IPS-11a (cell line): ENCODE measurements around the gene INTS6L.

Source experiments
- H3K4me3 ChIP-seq: one replicate; pipeline ENCODE4 v1.5.1; 2013; ENCODE audit warnings: low read depth, low read length, control low read depth

The INTS6L gene

DNA sequence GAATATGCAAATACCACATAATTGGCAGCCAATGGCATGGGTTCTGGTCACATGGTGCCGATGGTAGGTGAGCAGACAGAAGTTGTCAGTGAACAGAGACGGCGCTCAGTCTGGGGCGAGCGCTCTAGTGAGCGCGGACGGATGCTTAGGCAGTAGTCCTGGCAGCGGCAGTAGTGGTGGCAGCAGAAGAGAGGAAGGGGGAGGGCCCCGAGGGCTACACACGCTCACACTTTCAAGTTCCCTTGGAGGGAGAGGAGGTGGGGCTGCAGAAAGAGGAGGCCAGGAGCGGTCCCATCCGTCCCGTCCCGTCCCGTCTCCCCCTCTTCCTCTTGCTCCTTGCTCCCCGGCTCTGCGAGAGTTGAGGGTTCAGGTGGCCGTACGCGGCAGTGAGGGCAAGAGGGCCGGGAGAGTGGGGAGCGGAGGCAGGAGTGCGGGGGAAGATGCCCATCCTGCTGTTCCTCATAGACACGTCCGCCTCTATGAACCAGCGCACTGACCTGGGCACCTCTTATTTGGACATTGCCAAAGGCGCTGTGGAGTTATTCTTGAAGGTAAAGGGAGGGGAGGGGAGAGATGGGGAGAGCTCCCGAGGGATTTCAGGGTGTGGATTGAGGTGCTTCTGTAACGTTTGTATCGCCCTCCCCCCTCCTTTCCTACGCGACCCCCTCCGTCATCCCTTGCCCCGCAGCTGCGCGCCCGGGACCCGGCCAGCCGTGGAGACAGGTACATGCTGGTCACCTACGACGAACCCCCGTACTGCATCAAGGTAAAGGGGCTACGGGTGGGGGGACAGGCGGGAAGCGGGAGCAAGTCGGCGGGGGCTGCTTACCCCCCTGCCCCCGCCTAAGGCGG, at the start of gene INTS6L:
Gene INTS6L (plus strand): TSS at position 108 of the 852 bp plus-strand sequence. CDS start 333 bp downstream, at position 441.
- H3K4me3 ChIP-seq, result peak within 1 kb of the TSS; percentile 56

GRCh38 chrX:135476378-135476777, 44.1 kb upstream of the INTS6L start:
- H3K4me3 ChIP-seq, result no peak overlapping the region

DNA sequence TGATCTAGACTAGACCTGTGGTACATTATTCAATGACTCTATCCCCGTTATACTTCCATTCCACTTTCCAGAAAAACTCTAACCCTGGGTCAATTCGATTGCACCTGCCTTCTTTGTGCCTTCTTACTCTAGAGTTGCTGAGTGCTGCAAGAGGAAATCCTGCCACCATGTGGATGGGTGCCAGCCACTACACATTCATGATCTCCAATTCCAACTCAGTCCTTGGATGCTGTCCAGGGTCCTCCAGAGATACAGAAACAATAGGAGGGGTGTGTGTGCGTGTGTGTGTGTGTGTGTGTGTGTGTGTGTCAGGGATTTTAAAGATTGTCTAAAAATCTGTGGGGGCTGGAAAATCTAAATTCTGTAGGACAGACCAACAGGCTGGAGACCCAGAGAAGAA, 42.9 kb upstream of the INTS6L start:
- no peak overlapping the region for H3K4me3 ChIP-seq

DNA sequence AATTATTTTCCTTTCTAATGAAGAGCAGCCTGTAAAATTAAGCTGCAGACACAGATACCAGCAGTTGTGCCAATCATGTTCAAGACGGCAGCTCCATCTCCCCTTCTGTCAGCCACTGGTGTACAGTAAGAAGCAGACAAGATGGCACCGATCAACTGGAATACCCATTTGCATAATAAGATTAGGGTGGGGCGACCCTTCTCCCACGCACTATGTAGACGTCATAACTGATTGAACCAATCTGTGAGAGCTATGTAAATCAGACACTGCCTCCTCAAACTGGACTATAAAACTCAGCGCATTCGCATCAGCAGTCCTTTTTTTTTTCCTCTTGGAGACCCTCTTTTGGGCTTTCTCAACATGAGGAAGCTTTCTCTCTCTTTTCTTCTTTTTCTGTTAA, 40.4 kb upstream of the INTS6L start:
- no peak overlapping the region for H3K4me3 ChIP-seq

GRCh38 chrX:135481696-135482179, 38.7 kb upstream of the INTS6L start:
- no peak overlapping the region for H3K4me3 ChIP-seq

GRCh38 chrX:135484641-135485289, 35.7 kb upstream of the INTS6L start:
- no peak overlapping the region for H3K4me3 ChIP-seq

DNA sequence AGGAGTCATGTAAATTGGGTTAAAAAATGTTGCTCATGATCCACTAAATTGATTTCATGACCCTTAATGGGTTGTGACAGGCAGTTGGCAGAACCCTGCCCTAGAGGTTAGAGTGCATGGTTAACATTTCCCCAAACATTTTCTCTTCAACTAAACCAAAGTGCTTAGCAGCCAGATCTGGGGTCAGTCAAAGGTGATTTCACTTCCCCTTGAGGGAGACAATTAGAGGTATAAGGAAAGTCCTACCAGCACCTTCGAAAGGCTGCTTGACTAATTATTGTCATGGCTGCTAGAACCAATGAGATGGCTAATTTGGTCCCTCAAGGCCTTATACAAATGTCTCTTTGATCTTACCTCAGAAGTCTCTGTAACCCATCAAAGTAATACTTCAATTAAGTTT, 30.9 kb upstream of the INTS6L start:
- no peak overlapping the region for H3K4me3 ChIP-seq

- H3K4me3 ChIP-seq, result no peak overlapping the region
Observed at GRCh38 chrX:135490979-135491514, 29.4 kb upstream of the INTS6L start.

DNA sequence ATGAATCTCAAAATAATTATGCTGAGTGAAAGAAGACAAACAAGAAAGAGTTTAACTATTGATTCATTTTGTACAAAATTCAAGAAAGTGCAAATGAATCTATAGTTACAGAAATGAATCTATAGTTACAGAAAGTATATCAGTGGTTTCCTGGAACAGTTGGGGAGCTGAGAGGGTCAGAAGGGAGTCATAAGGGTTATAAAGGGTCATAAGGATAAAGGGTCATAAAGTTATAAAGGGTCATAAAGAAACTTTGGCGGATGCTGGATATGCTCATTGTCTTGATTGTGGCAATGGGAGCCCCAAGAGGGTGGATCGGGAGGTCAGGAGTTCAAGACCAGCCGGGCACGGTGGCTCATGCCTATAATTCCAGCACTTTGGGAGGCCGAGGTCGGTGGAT, 26.0 kb upstream of the INTS6L start:
- H3K4me3 ChIP-seq, result no peak overlapping the region

DNA sequence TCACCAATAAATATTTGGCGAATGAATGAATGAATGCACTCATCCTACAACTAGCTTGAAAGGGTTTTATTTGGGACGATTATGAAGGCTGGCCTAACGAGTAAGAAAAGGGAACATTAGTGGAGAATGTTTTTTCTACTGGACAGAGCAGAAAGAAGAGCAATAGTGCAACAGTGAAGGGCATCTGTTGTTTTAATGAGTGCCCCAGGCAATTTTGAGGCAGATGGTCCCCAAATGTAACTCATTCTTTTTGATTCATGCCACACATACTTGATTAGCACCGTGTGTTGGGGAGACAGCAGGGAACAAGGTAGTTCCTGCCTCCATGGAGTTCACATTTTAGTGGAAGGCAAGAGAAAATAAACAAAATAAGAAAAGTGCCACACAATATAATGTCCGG, 22.7 kb upstream of the INTS6L start:
- no peak overlapping the region for H3K4me3 ChIP-seq

DNA sequence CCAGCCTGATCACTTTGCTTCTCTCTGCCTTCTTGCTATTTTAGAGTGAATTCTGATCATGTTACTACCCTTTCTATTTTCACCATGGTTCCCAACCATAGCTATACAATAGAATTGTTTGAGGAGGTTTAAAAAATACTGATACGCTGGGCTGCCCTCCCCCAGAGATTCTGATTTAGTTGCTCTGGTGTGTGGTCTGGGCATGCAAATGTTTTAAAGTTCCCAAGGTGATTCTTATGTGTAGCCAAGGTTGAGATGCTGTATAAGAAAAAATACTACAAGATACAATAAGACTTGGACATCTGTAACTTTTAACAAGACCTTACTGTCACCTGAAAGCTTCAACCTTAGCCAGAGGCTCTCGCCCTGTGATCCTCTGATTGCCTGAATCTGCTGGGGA, 22.2 kb upstream of the INTS6L start:
- no peak overlapping the region for H3K4me3 ChIP-seq

DNA sequence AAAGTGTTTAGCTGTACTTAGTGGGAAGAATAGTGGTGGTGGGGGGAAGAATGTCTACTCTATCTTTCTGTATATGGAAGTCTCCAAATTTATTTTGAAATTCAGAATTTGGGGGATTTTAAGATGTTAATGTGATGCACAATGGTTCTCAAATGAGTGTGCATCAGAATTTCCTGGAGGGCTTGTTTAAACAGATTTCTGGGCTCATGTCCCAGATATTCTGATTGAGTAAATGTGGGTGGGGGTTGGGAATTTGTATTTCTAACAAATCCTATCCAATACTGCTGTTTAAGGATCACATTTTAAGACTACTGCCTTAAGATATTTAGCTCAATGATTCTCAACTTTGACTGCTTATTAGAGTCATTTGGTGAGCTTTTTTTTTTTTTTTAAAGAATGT, 15.1 kb upstream of the INTS6L start:
- no peak overlapping the region for H3K4me3 ChIP-seq

DNA sequence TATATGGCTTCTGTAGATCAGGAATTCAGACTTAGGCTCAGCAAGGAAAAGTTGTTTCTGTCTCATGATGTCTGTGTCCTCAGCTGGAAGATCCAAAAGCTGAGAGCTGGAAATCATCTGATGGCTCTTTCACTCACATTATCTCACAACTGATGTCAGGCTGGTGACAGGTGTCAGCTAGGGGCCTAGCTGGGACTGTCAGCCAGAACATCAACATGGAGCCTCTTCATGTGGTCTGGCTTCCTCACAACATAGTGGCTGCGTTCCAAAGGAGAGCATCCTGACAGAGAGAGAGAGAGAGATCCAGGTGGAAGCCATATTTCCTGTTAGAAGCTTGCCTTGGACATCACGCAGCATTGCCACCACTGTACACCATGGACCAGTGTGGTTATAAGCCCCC, 10.6 kb upstream of the INTS6L start:
- no peak overlapping the region for H3K4me3 ChIP-seq

GRCh38 chrX:135512508-135513129, 7.8 kb upstream of the INTS6L start:
- no peak overlapping the region for H3K4me3 ChIP-seq

GRCh38 chrX:135513130-135513515, 7.3 kb upstream of the INTS6L start:
- H3K4me3 ChIP-seq, result no peak overlapping the region

GRCh38 chrX:135516376-135516775, 4.1 kb upstream of the INTS6L start:
- H3K4me3 ChIP-seq, result no peak overlapping the region

- H3K4me3 ChIP-seq, result no peak overlapping the region
Observed at GRCh38 chrX:135518161-135518560, 2.3 kb upstream of the INTS6L start.

DNA sequence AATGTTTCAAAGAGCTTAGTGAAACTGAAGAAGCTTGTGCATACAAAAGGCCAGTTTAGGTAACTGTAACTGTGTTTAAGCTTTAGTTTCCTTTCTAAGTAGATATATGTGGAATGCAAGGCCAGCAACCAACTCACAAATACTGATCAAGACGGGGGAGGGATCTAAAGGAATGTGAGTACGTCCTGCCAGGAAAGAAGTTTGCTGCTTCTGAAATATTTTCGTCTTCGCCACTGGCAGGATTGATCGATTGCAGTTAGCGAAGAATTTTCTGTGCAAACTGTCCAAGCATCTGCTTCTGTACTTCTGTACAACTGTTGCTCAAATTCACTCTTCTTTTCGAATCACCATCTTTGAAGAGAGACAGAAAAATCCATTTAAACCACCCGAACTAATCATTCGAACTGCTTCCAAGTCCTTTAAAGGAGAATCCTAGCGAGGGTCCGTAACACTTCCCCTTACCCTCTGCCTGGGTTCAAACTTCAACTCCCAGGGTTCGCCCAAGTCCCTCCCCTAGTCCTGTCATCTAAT, 373 bp upstream of the INTS6L start:
- peak overlapping the region; percentile 56 for H3K4me3 ChIP-seq

GRCh38 chrX:135521405-135522131, 1.1 kb downstream of the INTS6L start:
- peak overlapping the region; percentile 66 for H3K4me3 ChIP-seq

DNA sequence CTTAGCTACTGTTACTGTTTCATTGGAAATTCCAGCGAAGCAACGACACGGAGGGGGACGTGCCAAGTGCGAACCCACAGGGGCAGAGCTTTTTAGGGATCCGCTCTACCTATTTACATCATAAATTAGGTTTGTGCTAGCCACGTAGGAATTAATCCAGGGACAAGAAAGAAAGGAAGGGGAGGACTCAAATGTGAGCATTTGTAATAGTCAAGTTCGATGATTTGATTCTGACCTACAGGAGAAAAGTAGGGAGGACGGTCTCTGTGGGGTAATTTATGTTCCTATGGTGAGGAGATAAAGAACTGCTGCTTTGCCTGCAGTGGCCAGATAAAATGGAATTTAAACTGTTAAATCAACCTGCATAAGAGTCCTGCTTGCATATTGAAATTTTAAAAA, 1.7 kb downstream of the INTS6L start:
- peak overlapping the region; percentile 66 for H3K4me3 ChIP-seq
